ENCODE results near the gene PGS1.

PGS1 gene

DNA sequence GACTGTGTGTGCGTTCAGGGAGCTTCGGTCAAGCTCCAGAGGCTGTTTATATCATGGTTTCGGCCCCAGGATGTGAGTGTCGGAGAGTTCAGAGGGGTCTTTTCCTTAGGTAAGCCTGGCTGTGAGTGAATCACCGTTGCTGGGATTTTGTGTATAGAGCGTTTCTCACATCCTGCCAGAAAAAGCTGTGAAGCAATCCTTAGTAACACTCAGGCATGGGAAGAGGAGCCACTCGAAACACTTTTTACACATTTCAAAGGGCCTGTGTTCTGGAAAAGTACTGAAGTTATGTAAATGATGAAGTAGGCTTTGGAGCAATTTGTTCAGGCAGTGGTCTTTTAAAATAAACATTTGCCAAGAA lies 662 bp downstream of the PGS1 start:
- DNase-seq (ENCODE audit: low read depth): peak; percentile 92
- TF ChIP-seq, protein P1, sequence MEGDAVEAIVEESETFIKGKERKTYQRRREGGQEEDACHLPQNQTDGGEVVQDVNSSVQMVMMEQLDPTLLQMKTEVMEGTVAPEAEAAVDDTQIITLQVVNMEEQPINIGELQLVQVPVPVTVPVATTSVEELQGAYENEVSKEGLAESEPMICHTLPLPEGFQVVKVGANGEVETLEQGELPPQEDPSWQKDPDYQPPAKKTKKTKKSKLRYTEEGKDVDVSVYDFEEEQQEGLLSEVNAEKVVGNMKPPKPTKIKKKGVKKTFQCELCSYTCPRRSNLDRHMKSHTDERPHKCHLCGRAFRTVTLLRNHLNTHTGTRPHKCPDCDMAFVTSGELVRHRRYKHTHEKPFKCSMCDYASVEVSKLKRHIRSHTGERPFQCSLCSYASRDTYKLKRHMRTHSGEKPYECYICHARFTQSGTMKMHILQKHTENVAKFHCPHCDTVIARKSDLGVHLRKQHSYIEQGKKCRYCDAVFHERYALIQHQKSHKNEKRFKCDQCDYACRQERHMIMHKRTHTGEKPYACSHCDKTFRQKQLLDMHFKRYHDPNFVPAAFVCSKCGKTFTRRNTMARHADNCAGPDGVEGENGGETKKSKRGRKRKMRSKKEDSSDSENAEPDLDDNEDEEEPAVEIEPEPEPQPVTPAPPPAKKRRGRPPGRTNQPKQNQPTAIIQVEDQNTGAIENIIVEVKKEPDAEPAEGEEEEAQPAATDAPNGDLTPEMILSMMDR (IDR thresholded peaks at IDR 0.05; ENCODE audit: insufficient read depth, low read depth, low read length, missing control alignments): no peak

DNA sequence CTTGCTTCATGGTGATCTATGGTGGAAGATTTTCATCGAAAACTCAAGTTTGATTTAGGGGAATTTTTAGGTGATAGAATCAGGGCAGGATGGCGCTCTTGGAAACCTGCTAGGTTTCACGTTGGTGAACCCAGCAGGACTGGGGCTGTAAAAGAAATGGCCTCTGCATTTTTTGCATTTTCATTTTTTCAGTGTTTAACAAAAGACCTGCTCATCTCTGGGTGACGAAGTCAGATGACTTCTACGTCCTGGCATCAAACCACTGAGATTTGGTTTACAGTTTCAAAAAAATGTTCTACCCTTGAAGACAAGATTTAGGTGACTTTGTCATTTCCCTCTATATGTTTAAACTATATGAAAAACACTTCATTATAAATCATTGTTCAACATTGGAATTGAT lies 1.9 kb downstream of the PGS1 start:
- DNase-seq (ENCODE audit: low read depth): no peak
- TF ChIP-seq, protein P1 (IDR thresholded peaks at IDR 0.05; ENCODE audit: insufficient read depth, low read depth, low read length, missing control alignments): no peak
- H3K4me3 ChIP-seq (ENCODE audit: low read length): no peak overlapping the region

More for the DNA sequence above, 662 bp downstream of the PGS1 start:
- peak overlapping the region; percentile 84 for H3K4me3 ChIP-seq (ENCODE audit: low read length)

DNA sequence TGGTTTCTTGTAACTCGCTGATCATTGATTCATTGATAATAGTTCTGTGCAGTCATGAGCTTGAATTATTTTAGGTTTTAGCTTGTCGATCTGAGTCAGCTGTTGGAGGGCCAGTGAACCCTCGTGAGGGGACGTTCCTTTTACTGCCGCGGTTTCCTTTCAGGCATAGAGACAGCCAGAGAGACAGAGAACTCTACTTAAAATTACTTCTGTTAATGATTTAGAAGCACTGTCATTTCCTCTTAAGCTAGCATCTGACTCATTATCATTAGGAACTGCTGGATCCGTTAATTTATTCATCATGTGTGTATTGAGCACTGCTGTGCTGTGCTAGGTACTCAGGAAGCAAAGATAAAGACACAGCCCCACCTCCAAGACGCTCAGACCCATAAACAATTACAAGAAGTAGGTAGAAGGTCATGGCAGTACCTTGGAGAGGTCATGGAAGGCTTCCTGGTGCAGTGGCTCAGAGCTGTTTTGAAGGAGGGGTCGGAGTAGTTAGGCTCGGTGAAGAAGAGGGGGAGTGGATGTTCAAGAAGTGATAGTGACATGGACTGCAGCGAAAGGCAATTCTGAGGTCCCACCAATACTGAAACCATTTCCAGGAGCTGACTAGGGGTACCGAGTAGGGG lies 3.3 kb downstream of the PGS1 start:
- TF ChIP-seq, protein P1 (IDR thresholded peaks at IDR 0.05; ENCODE audit: insufficient read depth, low read depth, low read length, missing control alignments): no peak
- peak; percentile 29 for DNase-seq (ENCODE audit: low read depth)
- H3K4me3 ChIP-seq (ENCODE audit: low read length): no peak overlapping the region

DNA sequence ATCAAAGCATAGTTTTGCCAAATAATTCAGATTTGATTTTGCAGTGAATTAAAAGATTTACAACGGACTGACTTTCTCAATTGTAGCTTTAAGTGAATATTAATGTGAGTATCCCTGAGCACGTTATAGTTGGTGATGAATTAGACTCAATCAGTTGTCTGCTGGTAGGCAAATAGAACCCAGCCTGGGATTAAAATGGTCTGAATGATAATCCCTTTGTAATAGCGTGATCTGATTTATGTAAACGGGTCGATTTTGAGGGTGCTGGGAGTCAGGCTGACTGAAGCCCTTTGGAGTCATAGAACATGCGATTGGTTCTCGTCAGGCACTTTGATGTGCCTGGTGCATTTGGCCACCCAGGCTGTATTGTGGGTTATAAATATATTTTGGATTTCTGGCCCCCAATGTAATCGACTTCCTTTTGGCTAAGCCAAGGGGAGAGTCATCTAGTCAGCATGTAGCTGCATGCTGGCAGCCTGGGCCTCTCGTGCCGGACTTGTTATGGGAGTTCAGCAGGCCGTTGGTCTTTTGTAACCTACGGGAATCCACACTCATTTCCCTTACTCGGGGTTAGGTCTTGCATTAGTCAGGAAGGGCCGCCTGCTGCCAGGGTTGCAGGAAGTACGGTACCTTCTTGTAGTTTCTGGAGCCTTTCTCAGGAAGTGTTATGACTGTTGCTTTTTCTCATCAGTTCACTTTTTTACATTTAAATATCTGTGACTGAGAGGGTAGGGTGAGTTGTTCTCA lies 5.4 kb downstream of the PGS1 start:
- peak; percentile 98 for DNase-seq (ENCODE audit: low read depth)
- TF ChIP-seq, protein P1 (IDR thresholded peaks at IDR 0.05; ENCODE audit: insufficient read depth, low read depth, low read length, missing control alignments): no peak
- H3K4me3 ChIP-seq (ENCODE audit: low read length): no peak overlapping the region

DNA sequence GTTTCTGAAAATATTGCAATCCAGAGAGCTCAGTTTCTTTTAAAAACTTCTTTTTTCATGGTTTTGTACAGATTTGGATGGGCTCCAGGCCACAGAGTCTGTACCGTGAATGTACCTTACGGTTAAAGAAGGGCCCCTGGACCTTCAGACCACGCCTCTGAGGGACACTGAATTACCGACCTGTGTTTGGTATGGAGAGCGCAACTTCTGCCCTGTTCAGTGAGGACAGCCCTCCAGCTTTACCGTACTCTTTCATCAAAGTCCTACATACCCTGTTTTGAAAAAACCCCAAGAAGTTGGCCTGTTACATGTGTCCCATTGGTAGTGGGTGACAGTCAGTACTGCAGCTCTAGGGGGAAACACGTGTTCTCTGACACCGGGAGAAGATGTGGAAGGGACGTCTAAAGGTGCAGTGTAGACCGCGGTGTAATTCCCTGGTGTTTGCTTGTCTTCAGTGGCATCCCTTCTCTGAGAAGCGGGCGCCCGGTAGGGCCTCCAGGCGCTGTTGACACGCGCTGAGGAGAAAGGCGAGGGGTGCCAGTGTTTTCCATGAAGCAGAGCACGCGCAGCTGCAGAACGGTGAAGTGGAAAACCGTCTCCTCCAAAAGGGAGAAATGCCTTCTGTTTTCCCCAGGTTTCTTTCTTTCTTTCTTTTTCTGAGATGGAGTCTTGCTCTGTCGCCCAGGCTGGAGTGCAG lies 6.2 kb downstream of the PGS1 start:
- no peak for DNase-seq (ENCODE audit: low read depth)
- H3K4me3 ChIP-seq (ENCODE audit: low read length): no peak overlapping the region
- TF ChIP-seq, protein P1 (IDR thresholded peaks at IDR 0.05; ENCODE audit: insufficient read depth, low read depth, low read length, missing control alignments): no peak

DNA sequence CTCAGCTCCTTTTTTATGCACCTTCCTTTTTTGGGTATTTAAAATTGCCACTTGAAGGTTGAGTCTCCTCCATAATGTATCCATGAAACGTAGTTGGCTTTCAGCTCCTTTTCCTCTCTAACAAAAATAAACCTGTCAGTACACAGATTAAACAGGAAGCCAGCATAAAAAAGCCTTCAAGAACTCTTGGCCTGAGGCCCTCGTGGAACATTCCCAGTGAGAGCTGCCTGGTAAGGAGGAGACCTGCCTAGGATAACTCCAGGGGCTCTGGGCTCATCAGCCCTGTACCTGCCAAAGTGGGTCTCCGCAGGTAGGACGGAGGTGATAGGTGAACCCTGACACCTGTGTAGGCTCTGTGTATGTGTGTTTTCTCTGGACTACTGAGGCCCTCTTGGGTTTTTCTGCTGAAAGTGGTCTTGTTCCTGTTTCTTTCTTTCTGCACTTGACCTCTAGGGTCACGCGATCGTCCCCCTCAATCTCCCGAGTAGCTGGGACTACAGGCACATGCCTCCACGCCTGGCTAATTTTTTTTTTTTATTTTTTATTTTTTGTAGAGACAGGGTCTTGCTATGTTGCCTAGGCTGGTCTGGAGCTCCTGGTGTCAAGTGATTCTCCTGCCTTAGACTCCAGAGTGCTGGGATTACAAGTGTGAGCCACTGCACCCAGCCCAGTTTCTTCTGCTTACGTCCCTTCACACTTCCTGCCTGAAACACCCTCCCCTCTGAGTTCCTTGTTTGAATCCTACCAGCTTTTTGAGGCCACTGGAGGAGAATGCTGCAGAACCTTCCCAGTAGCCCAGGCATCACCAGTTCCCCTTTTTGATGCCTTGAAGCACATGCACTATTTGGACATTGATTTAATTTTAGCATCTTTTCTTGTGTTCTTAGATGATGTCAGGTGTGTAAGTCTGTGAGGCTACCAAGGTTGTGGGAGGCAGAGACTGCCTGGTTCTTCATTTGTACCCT lies 9.8 kb downstream of the PGS1 start:
- TF ChIP-seq, protein P1 (IDR thresholded peaks at IDR 0.05; ENCODE audit: insufficient read depth, low read depth, low read length, missing control alignments): no peak
- no peak overlapping the region for H3K4me3 ChIP-seq (ENCODE audit: low read length)
- no peak for DNase-seq (ENCODE audit: low read depth)
